ENCODE results near the gene TBC1D3L. TPM values are rescaled to one million over a fixed set of nuclear protein-coding genes. Genes with fewer than 3 reads are reported as not detected.
"Not testable (repeated sequence)": the region's sequence is repeated elsewhere in the genome, so short reads cannot be mapped to it uniquely, and the experiment has no call there.

The TBC1D3L gene
- 7.7 TPM for total RNA-seq

DNA sequence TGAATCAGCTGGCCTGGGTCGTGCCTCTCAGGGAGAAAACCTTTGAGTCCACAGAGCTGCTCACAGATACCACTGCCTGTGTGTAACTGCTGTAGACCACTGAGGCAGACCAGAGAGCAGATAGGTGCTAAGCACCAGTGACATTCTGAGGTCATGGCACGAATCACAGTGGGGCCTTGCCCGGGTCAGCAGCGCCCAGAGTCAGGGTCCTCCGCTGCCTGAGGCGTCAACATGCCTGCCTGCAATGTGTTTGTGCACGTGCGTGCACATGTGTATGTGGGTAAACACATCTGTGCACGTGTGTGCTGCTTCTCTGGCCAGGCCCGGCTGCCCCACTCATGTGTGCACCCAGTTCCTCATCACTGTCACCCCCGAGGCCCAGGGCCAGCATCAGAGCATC lies at the start of gene TBC1D3L:
Gene TBC1D3L (minus strand): TSS at position 101 of the 400 bp plus-strand sequence. CDS start 1,540 bp downstream, outside the sequence.
- intact Hi-C loops (cut with DNase I): not testable (repeated sequence)

GRCh38 chr17:38003676-38004075 lies 14.8 kb upstream of the TBC1D3L start, which contains the start of gene TBC1D3D:
Gene TBC1D3D (plus strand): TSS chr17:38003976. CDS start chr17:38005561, 1,585 bp downstream.
- H3K4me3 ChIP-seq; H3K36me3 ChIP-seq; DNase-seq (ENCODE audit: low spot score in 2 of 2); H3K27me3 ChIP-seq; intact Hi-C loops (cut with DNase I); H3K4me1 ChIP-seq; H3K9me3 ChIP-seq; H3K27ac ChIP-seq: not testable (repeated sequence)

More for the DNA sequence above, at the start of gene TBC1D3L:
- H3K27me3 ChIP-seq; H3K27ac ChIP-seq; DNase-seq (ENCODE audit: low spot score in 2 of 2); H3K36me3 ChIP-seq; H3K4me1 ChIP-seq; H3K9me3 ChIP-seq; H3K4me3 ChIP-seq: not testable (repeated sequence)

Other genes with a start within 250 kb of the TBC1D3L start
- gene HNF1B, start 244.0 kb downstream of the TBC1D3L start, total RNA-seq: not detected
- gene TBC1D3K, start 64.6 kb downstream of the TBC1D3L start, total RNA-seq: not detected
- not detected for gene TBC1D3D, start 14.9 kb upstream of the TBC1D3L start, total RNA-seq
- gene TBC1D3C, start 79.6 kb upstream of the TBC1D3L start, total RNA-seq: not detected
- not detected for gene TBC1D3E, start 138.9 kb upstream of the TBC1D3L start, total RNA-seq
- not detected for gene TBC1D3, start 203.5 kb upstream of the TBC1D3L start, total RNA-seq

Data from ascending aorta (tissue), 2 donors.